Activated T-cell treated with anti-CD3 and anti-CD28 coated beads for 48 hours (primary cell): ENCODE results near the gene UGT1A1.

Experiments
- DNase-seq: peaks from one replicate; pipeline ENCODE4 v3.0.0-alpha.2; 2020; ENCODE audit warnings: low read depth

UGT1A1 gene

DNA sequence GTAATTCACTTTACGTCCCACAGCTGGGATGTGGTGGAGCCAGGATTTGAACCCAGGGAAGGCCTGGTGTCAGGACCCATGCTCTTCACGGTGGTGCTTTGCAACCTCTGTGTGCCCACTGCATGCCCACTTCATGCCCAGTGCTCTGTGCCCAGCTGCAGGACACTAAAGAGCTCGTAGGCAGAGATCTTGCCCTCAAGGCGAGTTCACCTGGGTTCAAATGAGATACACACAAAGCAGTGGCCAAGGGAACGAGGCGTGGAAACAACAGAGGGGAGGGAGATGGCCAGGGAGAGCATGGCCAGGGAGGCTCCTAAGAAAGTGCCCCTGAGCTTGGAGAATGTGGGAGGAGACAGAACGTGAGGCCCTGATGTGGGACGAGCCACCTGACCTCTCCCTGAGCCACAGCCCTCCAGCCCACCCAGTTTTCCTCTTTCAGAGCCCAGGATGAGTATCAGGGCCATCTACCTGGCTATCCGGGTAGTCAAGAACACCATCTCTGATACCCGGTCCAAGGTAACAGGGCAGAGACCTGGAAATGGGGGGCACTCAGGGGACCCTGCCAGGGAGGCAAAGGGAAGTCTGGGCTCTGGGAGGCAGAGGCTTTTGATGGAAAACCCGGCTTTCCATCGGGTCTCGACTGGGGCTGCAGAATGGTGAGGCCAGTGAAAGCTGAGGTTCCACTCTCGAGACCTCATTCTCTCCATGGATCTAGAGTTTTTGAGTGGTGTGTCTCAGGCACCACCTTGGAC is 38.4 kb downstream of the UGT1A1 start:
- no peak for DNase-seq

DNA sequence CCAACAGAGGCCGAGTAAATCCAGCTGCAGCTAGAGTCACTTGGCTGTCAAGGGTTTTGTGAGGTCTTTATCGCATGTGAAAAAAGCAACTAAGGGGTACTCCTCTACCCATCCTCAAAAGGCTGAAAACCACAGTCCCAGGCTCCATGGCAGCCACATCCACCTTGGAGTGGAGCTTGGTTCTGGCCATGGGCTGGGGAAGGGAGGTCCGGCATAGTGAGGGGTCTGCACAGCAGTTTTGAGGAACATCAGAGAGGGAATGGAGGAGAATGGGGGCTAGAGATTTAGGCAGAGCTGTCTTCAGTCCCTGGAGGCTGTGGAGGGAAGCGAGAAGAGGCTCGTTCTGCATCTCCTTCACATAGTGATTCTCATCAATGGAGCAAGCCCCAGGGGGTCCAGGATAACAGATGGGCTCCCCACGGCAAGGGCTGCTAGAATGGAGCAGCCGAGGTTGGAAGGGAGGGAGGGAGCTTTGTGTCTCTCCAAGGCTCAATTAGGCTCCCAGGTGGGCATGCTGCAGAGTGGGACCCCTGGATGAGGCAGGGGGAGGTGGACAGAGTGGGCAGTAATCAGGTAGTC is 39.1 kb downstream of the UGT1A1 start:
- DNase-seq: no peak

DNA sequence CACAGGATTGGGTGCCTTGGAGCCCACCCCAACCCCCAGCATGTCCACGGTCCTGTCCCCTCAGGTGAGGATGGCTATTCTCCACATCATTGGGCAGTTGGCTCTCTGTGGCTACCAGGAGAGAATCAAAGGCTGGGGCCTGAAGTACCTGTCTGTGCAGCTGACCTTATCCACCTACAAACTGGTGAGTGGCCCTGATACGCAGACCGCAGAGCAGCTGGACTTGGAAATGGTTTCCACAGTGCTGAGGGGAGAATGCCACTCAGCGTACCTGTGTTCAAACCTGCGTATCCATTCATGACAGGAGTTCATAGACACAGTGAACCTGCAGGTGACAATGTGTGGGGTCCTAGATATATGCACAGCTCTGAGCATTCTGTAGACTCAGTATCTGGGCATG is 39.6 kb downstream of the UGT1A1 start:
- no peak for DNase-seq

DNA sequence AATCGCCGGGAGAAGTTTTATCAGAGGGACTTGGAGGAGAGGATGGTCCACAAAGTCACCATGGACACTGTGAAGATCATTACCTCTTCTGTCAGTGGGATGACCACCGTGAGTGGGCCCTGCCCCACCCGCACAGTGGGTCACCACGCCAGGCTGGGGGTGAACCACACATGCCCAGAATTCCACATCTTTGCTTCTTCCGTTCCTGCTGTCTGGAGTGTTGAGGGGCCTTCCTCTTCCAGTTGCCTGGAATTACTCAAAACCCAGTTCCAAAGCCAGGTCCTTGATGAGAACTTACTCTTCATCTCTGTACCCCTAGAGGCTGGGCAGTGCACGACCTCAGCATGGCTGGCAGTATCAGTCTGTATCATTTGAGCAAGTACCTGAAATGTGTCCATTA is 40.1 kb downstream of the UGT1A1 start:
- no peak for DNase-seq

DNA sequence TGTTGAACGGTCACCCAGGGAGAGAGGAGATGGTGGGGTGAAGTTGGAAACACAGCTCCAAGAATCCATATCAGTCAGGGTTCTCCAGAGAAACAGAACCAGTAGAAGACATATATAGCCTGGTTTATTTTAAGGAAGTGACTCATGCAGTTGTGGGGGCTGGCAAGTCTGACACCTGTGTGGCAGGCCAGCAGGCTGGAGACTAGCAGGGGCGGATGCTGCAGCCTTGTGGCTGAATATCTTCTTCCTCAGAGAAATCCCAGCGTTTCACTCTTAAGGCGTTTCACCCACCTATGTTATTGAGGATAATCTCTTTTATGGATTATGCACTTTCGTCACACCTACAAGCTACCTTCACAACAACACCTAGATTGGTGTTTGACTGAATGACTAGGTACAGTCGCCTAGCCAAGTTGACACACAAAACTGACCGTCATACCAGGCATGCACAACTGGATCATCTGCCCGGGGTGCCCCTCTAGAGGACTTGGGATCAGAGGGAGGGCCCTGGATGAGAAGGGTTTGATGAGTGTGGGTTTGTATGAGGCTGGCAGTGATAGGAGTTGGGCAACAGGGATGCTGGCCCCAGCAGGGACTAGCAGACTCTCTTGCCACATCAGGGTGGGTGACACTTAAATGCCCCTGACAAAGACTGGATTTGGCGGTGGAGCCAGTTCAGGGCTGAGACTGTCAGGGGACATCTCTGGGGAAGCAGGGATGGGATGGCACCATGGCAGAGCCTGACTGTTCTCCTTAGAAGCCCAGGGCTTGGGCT is 41.5 kb downstream of the UGT1A1 start:
- no peak for DNase-seq

DNA sequence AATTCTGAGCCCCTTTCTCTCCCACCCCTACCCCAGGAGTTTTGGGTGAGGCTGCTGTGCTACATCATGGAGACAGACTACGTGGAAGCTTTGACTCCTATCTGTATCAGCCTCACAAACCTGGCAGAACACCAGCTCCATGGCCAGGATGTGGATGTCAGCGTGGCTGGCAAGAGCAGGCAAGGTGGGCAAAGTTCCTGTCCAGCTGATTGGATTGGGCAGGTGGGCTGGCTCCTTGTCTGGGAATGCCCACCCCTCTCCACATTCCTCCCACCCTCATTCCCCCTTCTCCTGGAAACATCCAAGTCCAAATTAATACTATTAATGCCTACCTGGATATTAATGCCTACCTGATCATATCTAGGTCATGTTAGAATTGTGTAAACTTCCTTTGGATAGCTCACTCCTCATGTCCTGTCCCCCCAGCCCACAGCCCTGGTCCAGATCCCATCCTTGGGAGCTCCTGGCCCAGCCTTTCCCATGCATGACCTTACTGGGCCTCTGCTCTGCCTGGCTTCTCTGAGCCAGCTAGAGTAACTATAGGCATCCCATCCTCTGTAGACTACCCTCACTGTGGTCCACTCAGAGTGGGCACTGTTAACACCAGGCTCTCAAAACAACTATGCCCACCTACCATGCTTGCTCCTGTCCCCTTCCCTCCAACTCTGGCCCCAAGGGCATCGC is 42.2 kb downstream of the UGT1A1 start:
- DNase-seq: no peak

DNA sequence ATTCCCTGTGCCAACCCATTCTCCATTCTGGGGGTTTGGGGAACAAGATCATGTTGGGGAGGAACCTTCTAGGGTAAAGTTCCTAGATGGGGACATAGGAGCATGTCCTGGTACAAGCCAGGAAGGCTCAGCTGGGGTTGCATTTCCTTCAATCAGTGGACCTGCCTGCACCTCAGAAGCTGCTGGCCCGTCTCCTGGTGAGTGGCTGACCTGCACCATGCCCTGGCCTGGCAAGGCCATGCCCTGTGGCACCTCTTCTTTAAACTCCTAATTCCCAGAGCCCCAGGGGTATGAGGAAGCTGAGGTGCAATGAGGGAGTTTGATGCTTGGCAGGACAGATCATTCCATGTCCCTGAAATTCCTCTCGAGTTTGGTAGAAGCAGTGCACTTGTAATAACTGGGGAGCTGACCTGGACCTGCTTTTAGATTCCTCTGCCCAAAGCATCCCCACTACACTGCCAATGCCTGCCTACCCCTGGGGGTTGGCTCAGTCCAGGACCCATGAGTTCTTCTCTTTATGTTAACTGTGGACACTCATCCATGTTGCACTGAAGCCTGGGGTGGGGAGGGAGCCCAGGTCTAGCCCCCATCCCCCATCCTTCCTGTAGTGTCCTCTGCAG is 43.3 kb downstream of the UGT1A1 start:
- no peak for DNase-seq

DNA sequence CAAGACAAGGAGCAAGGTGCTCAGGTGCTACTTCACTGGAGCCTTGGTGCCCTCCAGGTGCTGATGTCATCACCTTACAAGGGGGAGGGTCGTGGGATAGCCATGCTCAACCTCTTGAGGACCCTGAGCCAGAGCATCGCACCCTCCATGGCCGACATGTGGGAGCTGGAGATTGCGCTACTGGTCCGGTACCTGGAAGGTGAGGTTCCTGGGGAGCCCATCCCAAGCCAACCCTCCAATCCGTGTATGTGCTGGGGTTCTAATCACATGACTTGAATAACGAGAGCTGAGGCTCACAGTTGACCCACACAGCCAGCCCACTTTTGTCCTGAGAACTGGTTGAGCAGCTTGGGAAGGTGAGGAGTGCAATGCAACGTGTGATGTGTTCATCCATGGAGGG is 43.9 kb downstream of the UGT1A1 start:
- no peak for DNase-seq

DNA sequence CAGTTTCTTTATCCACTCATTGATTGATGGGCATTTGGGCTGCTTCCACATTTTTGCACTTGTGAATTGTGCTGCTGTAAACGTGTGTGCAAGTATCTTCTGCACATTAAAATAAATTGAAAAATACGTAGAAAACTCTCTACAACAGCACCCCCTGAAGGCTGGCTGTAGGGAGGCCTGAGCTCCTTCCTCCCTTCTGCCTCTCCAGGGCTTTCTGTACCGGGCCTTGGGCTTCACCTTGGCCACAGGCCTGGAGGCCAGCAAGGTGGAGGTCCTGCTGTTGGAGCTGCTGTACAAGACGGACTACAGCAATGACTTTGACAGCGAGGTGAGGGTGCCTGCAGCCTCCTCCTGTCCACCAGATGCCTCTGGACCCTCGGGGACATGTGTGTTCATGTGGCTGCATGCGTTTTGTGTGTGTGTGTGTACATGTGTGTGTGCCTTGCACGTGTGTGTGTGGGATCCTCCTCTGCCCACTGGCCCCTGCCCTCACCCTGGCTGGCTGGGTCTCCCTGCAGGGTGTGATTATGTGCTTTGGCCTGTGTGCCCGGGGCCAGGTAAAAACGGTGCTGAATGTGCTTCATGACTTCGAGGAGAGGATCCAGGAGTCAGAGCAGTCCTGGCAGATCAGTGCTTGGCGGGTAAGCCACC is 47.3 kb downstream of the UGT1A1 start:
- no peak for DNase-seq

DNA sequence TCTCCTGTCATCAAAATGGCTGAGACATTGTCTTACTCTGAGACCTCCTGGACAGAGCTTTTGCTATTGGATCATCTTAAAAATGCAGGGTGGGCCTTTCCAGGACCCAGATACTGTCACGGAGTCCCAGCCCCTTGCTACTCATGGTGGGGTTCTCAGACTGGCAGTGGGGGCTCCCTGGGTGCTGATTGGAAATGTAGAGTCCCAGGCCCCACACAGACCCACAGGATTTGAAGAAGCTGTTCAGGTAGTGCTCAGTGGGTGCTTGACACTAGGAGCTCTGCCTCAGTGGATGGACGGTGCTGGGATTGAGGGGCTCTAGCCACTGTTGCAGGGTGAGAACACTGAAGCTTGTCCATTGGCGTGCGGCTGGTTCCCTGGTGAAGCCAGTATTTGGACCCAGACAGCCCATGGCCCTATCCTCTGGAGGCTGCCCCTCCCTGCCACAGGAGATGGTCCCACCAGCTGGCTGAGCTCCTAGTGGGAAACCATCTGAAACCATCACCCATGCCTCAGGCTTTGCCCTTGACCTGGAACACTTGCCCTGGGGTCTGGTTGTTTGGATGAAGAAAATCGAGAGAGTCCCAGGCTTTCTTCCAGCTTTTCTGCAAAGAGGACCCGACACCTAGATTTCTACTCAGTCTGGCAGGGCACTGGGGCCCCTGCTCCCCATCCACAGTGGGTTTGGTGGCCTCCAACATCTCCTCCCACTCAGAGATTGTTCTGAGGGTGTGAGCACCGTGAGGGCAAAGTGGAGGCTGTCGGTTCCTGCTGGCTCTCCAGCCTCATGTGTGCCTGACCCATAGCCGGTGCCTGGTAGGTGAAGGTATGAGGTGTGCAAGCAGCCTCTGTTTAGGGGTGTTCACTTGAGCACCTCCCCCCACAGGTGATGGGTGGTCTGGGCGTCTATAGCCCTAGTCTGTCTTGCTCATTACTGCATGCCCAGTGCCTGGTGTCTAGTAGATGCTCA is 48.2 kb downstream of the UGT1A1 start:
- DNase-seq: no peak

DNA sequence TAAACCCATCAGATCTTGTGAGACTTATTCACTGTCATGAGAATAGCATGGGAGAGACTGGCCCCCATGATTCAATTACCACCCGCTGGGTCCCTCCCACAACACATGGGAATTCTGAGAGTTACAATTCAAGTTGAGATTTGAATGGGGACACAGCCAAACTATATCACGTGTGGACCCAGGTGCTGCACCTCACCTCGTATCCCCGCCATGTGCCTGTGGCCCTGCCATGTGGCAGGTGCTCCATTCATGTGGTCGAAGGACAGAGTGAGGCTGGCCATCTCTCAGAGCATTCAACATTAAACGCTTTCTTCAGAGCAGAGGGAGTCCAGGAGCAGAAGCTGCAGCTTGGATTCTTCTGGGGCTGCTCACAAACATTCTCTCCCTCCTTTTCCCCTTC is 50.3 kb downstream of the UGT1A1 start:
- no peak for DNase-seq

DNA sequence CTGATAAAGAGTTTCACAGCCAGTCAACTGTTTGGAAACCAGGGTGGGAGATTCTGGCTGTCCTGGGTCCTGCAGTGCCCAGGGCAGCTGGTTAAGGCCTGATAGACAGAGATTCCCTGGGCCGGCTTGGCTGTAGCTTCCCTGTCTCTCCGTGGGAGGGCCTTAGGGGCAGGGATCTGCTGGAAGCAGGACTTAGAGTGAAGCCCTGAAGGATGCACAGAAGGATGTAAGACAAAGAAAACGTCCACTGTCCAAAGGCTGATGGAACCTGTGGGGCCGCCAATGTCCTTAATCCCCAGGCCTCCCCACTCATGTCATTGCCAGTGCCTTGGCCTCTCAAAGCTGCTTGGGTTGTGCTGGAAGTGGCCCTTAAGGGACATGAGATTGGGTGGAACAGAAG is 51.0 kb downstream of the UGT1A1 start:
- DNase-seq: no peak

DNA sequence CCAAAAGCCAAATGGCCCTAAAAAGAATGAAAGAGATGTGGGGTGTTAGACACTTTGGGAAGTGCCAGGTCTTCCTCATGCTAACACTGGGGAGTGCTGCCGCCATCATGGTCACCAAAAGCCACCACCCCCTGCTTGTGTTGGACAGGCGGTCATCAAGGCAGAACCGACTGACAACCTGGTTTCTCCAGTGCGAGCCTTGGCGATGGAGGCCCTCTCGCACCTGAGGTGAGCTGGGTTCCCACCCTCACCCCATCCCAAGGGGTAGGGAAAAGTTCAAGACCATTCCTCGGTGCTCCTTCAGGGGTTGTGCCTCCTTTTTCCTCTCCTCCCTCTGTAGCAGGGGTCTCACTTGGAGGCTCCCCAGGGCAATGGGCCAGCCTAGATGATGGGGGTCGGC is 51.7 kb downstream of the UGT1A1 start:
- DNase-seq: no peak

DNA sequence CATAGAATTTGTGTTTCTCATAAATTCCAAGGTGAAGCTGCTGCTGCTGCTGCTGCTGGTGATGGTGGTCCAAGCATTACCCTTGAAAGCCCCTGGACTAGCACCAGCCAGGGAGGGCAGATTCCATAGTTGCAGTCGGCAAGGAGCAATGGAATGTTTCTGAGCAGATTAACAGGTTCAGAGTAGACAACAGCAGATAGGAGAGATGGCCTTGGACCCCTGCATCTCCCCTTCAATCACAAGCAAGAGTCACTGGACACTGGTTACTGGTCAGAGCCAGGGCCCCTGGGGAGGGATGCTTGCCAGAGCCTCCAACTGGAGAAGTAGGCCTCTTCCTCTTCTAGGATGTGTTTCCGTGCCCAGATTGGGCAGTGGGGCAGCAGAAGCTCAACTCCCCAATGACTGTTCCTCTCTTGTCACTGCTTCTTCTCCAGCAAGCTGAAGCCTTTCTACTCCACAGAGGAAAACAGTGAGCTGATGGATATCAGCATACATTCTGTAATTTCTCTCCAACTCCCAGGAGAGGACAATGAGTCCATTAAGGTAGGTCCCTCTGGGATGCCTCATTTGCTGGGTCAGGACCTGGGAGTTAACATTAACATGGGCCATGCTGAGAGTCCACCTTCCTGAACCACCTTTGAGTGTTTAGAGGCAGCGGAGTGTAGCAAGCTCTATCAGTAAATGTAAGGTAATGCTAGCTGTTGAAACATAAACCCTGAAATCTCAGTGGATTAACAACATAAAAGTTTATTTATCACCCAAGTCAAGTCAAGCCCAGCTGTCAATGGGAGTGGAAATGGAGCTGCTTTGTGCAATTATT is 53.4 kb downstream of the UGT1A1 start:
- no peak for DNase-seq

DNA sequence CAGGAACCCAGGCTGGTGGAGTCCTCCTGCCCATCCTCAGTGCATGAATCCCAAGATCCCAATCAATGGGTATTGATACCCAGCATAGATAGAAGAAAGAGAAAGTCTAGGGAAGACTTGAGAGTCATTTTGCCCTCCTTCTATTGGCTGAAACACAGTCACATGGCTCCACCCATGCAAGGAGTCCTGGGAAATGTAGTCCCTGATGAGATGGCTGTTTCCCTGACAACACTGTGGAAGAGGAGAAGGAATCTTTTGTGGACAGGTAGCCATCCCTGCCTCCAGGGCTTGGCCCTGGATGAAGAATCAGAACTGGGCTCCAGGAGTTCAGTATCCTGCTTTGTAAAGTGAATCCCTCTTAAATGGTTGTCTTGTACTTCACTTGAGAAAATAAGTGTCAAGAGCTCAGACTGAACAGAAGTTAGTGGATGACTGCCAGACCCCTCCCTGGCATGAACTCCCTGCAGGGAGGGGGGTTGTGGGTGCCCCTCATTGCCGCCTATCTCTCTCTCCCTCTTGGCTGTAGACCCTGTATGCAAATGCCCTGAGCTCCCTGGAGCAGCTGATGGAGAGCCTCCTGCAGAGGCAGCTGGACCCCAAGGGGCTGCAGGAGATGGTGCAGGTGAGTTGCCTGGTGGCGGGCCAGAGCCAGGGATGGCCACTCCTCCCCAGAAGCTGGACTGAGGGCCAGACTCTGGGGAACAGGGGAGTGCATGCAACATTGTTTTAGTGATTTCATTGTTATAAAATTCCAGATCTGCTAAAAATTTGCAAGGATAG is 54.2 kb downstream of the UGT1A1 start:
- DNase-seq: no peak

DNA sequence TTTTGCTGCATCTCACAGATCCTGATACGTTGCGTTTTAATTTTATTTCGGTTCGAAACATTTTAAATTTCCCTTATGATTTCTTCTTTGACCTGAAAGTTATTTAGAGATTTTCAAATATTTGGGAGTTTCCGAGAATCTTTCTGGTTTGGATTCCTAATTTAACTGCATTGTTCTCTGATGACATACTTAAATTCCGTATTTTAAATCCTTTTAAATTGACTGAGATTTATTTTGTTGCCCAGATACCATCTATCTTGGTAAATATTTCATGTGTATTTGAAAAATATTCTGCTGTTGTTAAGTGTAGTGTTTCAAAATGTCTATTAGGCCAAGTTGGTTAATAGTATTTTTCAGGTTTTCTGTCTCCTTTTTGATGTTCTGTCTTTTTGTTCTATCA is 55.8 kb downstream of the UGT1A1 start:
- DNase-seq: no peak

DNA sequence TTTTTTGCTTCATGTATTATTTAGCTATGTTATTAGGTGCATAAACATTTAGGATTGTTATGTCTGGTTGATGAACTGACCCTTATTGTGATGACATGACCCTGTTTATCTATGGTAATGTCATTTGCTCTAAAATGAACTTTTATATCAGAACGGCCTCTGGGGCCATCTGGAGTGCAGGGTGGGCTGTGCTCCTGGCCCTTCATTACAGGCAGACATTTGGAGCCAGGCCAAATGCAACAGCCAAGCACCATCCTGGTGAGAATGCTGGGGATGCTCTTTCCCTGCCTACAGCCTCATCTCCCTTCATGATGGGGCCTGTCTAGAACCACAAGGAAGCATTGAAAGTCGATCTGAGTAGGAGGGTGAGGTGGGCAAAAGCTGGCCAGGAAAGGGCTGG is 56.3 kb downstream of the UGT1A1 start:
- no peak for DNase-seq

DNA sequence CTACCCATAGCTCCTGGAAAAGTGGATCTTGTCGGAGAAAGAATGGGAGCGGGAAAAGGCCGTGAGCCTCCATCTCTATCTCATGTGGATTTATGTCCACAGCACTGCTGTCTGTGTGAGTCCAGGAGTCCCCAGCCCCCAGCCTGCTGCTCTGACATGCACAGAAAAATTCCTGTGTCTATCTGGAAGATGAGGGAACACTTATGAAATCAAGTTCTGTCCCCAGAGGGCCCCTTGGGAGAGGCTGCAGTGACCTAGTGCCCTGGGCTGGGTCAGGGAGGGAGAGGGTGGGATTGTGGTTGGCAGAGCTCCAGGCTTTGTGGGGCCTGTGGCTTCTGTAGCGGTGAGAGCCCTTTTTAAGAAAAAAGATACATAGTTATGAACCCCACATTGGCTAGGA is 56.7 kb downstream of the UGT1A1 start:
- DNase-seq: no peak

DNA sequence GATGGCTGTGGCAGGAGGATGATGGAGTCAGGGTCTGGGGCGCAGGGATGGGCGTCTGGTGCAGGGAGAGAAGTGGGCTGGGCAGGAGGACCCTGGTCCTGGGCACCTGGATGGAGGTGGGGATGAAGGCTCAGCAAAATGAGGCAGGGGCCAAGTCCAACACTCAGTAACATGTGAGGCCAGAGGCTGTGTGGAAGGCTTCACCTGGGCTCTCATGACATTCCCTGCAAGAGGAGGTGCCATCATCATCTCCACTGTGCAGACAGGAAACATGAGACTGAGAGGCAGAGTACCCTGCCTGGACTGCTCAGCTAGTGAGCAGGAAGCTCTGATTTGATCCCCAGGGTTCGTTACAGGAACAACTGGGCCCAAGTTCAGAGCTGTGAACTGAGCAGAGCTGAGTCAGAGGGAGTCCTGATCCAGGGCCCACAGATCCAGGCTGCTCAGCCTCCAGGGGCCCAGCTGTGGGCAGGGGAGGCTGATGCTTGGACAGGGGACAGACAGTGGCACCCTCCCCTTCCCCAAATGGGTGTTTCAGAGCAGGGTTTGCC is 57.4 kb downstream of the UGT1A1 start:
- no peak for DNase-seq
